ENCODE results near the gene ARPC2.

ARPC2 gene

DNA sequence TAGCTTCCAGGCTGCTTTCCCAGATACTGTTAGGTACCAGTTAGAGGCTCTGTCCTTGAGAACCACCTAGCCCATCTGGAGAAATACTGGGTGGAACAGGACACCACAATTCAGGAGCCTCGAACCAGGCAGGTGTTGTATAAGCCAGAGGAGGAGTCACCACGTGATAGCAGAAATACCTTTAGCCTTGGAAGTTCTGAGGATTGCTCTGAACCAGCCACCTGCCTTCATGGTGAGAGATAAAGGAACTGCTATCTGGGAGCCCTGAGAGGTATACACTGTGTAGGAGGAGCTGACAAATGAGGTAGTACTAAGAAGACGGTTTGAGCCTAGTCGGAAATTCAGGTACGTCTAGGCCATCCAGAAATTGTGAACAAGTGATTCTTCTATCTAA lies 36.2 kb downstream of the ARPC2 start:
- no peak for DNase-seq (ENCODE audit: low read depth in 2 of 2)

DNA sequence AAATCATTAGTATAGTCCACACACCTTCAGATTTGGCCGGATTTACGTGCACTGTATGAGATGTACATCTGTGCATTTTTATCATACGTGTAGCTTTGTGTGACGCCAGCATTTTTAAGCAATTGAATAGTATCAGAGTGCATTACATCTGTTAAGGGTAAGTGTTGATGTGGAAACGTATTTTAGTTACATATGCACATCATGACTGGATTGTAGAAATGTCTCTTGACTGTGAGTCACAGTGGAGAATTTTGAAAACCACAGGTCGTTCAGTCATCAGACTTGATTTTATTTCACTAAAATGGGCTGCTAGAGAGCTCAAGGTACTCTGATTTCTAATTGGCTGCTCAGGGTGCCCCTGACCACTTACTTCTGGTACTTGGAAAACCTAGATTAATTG lies 38.5 kb downstream of the ARPC2 start:
- no peak for DNase-seq (ENCODE audit: low read depth in 2 of 2)

DNA sequence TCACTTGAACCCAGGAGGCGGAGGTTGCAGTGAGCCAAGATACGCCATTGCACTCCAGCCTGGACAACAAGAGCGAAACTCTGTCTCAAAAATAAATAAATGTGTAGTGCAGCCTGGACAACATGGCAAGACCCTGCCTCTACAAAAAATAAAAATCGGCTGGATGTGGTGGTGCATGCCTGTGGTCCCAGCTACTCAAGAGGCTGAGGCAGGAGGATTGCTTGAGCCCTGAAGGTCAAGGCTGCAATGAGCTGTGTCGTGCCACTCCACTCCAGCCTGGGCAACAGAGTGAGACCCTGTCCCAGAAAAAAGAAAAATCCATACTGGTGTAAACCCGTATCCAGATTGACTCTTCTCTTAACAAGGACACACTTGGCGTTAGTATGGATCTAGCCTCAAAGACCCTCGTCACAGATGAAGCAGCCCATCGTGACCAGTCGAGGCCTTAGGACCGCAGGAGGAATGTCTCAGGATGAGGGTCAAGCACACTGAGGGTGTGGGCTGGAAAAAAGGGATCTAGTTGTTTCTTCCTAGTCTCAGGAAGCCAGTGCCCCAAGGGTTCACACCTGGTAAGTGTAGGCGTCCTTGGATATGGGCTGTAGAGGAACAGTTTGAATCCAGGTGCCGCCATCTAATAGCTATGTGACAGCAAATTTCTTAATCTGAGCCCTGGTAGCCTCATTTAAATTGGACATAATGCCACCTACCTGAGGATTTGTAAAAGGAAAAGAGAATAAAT lies 39.8 kb downstream of the ARPC2 start:
- DNase-seq (ENCODE audit: low read depth in 2 of 2) = no peak

DNA sequence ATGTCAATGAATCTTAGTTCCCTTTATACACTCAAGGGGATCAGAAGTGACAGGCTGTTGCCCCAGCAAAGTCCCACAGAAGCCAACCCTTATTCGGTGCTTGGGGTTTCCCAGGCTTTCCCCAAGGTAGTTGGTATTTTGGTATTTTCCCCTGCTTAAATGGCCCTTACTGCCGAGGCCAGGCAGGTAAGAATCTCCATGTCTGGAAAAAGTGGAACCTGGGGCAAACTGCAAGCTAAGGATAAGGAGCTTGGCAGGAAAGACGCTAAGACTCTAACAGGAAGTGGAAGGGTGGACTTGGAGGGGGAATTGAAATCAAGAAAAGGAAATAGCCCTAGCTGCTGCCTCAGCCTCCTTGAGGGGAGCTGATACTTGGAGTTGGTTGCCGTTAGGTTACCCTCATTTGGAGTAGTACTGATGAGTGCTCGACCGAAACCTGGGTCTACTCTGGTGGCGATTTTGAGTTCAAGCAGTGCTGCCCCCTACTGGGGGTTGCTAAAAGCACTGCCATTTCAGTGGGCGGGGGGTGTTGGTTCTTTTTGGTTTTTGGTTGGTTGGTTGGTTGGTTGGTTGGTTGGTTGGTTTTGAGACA lies 40.5 kb downstream of the ARPC2 start:
- peak; percentile 48 to 60 for DNase-seq (ENCODE audit: low read depth in 2 of 2)

DNA sequence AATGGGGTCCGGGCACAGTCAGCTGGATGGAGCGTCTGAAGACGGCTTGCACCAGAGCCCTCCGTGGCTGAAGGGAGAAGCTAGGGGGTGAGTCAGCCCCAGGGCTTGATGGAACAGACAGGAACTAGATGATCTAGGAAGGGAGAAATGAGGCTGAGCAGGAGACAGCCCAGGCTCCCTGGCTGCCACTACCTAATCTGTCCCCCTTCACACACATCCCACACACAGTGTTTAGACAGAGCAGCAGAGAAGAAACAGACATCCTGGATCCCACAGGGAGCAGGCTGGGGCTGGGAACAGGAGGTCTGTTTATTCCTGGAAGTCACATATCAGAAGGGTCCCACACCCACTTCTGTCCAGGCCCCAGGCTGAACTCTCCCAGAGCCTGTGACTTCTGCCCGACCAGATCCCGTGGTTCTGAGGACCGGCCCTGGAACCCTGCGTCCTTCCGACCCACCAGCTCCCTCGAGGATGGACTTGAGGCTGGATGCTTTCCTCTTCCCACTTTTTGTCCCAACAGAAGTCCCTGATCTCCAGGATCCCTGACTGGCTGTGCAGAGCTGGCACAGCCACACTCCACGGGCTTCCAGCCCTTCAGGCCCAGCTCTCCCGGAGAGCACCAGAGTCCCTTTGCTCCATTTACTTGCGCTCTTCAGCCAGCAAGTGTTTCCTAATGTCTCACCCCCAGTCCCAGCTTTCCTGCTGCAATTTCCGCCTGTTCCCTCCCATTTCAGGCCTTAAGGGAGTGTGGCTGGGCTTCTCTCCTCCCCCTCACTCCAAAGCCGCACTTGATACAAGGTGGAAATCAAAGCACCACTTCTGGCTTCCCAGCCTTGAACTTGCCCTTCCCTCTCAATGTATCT lies 42.3 kb downstream of the ARPC2 start:
- DNase-seq (ENCODE audit: low read depth in 2 of 2) = no peak

DNA sequence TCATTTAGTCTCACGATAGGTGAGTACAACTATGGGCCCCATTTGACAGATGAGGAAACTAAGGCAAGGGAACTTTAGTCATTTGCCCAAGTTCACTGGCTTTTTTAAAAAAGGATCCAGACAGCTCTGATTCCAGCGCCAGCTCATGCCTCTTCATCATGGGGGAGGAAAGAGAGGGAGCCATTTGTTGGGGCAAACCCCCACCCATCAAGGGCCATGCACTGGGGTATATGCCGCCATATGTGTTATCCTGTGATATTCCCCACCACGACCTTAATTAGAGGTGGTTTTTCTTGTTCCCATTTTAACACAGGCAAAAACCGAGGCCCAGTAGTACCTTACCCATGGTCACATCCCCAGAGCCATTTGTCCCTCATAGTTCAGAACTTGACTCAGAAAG lies 43.2 kb downstream of the ARPC2 start:
- DNase-seq (ENCODE audit: low read depth in 2 of 2) = no peak

DNA sequence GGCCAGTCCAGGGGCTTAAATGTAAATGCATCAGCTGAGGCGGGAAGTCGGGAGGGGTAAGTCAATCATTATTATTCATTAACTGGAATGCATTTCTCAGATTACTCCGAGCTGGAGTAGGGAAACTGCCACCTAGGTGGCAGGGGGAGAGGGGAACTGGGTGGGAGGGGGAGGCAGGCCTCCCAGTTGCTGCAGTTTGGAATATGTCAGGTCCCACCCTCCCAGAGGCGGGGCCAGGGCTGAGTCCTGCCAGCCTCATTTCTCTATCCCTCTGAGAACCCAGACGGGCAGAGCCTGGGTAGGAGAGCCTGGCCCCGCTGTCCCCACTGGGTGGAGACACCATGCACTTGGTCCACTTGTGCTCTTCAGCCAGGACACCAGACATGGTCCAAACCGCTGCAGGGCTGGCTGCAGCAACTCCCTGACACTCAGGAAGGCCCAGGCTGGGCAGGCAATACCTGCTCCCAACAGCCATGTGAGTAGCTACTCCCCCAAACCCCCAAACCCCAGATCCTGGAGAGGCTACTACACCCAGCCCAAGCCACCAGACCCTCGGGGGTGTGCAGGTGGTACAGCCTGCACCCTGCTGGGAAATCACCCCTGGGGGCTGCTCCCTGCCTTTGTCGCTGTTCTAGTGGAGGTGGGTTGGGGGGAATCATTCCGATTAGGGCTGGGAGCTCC lies 43.9 kb downstream of the ARPC2 start, which contains the start of gene GPBAR1:
Gene GPBAR1 (plus strand): TSS at position 274 of the 681 bp plus-strand sequence. CDS start 1,710 bp downstream, outside the sequence.
- DNase-seq (ENCODE audit: low read depth in 2 of 2) = no peak

DNA sequence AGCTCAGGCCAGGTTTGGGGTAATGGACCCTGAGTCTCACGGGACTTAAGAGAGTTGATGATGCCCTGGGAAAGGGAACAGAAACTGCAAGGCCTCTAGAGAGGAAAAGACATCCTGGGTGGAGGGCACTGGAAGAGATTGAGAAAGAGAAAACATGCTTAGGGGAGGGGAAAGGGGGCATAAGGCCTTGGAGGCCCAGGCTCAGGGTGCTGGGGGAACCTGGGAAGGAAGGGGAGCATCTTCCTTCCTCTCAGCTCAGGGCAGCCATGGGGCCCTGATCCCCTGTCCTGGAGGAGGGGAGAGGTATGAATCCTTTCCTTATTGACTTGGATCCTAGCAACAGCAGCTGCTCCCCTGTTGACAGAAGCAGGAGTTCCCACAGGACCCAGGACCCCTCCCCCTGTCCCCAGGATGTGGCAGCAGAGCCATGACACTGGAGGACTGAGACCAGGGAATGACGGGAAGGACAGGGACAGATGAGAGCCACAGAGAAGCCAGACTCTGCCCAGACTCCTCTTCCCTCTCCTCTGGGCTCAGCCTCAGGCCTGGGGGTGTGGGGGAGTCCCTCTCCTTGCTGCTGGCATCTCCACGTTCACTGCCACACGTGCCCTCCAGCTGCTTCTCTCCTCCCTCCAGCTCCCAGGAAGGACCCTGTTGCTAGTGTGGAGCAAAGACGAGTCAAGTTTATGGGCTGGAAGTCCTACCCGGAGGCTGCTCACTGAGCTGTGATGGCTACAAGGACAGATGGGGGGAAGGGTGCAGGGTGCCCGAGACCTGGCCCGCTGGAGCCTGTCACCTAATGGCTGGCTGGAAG lies 44.6 kb downstream of the ARPC2 start:
- no peak for DNase-seq (ENCODE audit: low read depth in 2 of 2)

DNA sequence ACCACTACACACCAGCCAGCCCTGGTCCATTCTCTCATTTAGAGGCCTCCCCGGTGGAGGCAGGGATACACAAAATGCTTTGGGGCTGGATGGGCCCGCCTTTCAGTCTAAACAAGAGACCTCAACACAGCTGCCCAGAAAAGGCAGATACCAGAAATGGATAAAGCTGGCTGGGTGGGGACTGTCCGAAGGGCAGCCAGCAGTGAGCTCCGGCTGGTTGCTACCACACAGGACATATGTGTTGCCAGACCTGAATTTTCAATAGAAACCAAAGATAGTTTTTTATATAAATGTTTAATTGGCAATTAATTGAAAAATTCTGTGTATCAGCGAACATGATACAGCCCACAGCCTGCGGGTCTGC lies 45.2 kb downstream of the ARPC2 start:
- no peak for DNase-seq (ENCODE audit: low read depth in 2 of 2)

DNA sequence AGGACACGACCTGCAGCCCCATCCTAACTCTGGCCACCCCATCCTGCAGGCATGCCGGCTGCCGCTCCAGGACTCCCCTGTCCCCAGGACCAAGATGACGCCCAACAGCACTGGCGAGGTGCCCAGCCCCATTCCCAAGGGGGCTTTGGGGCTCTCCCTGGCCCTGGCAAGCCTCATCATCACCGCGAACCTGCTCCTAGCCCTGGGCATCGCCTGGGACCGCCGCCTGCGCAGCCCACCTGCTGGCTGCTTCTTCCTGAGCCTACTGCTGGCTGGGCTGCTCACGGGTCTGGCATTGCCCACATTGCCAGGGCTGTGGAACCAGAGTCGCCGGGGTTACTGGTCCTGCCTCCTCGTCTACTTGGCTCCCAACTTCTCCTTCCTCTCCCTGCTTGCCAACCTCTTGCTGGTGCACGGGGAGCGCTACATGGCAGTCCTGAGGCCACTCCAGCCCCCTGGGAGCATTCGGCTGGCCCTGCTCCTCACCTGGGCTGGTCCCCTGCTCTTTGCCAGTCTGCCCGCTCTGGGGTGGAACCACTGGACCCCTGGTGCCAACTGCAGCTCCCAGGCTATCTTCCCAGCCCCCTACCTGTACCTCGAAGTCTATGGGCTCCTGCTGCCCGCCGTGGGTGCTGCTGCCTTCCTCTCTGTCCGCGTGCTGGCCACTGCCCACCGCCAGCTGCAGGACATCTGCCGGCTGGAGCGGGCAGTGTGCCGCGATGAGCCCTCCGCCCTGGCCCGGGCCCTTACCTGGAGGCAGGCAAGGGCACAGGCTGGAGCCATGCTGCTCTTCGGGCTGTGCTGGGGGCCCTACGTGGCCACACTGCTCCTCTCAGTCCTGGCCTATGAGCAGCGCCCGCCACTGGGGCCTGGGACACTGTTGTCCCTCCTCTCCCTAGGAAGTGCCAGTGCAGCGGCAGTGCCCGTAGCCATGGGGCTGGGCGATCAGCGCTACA lies 45.9 kb downstream of the ARPC2 start:
- DNase-seq (ENCODE audit: low read depth in 2 of 2) = no peak

DNA sequence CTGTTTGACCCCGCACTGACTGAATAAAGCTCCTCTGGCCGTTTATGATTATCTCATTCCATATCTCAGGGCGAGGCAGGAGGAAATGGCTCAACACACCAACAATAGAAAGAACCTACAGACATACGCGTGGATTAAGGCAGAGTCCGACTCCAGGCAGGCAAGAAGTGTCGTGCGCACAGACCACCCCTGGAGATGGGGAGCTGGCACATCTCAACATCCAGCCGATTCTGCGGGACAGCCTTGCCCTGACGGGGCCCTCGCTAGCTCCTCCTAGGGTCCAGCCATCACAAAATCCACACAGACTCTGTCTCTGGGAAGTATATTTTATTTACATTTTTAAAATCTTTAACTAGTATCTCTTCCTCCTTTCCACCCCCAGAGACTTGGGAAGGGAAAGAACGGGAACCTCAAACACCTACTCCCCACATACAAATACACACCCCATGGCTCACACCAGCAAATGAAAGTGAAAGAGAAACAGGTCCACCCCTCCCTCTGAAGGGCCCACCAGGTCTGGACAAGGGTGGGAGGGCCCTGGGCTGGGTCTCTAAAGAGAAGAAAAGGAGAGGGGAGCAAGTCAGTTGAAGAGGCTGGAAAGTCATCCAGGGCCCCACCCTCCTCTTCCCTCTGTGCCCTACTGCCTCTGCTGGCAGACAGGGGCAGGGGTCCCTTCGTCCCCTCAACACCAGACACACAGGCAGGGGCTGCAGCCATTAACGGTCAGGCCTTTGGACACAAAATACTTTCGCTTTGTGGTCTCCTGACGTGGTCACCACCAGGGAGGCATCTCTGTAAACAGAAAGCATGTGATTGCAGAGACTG lies 47.0 kb downstream of the ARPC2 start:
- no peak for DNase-seq (ENCODE audit: low read depth in 2 of 2)

DNA sequence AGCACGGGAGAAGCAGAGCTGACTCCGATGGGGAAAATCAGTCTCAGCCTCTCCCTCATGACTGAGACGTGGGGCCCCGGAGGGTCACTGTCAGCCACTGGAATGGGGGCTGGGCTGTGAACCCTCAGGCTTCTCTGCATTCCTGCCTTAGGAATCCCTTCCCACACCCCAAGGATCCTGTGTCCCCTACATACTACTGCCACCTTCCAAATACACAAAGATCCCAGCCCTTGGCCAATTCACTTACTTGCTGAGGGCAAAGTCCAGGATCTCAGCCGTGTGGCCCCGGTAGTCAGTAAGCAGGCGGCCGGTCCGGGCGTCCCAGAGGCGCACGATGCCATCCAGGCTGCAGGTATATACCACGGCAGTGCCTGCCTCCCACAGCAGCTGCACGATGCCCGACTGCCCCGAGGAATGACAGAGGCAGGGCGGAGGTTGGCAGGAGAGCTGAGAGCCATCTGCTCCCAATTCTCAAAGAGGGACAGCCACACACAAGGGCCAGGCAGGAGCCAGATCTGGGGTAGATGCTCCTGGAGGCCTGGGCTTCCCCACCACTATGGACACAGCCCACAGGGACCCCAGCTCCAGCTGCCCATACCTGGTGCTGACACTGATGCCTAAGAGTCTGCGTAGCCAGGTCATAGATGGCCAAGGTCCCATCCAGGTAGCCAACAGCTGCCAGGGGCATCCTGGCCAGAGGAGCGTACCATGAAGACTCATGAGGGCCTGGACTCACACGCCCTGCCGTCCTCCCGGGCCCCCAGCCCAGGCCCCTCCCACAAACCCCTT lies 48.0 kb downstream of the ARPC2 start:
- DNase-seq (ENCODE audit: low read depth in 2 of 2) = no peak

DNA sequence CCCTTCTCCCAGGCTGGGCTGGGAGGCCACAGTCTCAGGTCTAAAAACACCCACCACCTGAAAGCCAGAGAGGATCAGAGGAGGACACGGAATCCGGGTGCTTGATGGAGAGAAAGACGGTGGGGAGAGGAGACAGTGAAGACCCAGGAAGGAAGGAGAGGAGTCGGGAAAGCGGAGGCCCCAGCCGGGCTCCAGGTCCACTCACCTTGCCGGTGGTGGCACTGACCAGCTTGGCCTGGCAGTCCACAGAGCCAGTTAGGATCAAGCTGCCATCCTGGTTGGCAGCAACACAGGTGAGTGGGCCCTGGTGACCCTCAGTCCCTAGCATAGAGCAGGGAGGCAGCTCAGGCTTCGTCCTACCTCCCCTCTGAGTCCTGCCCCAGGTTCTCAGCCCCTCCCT lies 48.6 kb downstream of the ARPC2 start:
- no peak for DNase-seq (ENCODE audit: low read depth in 2 of 2)

DNA sequence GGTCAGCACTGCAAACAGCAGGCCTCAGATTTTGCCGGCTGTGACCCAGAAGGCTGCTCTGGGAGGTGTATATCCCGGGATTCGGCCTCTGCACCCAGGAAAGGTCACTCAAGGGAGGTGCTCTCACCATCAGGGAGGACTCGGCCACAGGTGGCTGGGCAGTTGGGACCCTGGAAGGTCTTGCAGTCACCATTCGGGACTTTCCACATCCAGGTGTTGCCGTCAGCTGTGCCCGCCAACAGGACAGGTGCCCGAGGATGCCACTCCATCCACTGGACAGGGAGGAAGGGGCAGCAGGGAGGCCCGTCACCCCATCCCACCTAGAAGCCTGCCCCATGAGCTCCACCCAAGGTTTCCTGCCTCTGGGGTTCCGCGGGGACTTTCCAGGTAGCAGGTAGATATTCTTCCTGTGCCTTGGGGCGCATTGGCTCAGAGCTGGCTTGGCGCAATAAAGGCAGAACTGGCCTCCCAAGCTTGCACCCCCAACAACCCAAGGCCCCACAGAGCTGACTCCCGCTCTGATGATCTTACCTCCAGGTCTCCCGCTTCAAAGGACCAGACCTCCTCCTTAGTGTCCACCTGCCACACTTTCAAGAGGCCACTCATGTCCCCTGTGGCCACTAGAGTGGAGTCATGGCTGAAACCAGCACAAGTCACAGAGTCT lies 49.5 kb downstream of the ARPC2 start:
- DNase-seq (ENCODE audit: low read depth in 2 of 2) = no peak

DNA sequence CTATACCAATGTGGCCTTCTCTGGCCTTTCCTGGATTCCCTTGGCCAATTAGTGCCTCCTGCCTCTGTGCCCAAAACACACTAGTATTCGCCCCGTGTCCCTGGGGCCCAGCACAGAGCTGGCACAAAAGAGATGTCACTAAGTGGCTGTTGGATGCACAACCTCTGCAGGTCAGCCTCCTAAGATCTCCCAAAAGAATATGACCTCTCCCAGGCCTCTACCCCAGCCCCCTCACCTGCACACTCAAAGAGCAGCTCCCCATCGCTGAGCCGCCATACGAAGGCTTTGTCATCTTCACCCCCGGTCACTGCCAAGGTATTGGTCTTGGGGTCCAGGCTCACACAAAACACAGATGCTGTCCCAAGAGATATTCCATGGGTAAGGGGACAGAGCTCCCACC lies 50.3 kb downstream of the ARPC2 start:
- no peak for DNase-seq (ENCODE audit: low read depth in 2 of 2)

DNA sequence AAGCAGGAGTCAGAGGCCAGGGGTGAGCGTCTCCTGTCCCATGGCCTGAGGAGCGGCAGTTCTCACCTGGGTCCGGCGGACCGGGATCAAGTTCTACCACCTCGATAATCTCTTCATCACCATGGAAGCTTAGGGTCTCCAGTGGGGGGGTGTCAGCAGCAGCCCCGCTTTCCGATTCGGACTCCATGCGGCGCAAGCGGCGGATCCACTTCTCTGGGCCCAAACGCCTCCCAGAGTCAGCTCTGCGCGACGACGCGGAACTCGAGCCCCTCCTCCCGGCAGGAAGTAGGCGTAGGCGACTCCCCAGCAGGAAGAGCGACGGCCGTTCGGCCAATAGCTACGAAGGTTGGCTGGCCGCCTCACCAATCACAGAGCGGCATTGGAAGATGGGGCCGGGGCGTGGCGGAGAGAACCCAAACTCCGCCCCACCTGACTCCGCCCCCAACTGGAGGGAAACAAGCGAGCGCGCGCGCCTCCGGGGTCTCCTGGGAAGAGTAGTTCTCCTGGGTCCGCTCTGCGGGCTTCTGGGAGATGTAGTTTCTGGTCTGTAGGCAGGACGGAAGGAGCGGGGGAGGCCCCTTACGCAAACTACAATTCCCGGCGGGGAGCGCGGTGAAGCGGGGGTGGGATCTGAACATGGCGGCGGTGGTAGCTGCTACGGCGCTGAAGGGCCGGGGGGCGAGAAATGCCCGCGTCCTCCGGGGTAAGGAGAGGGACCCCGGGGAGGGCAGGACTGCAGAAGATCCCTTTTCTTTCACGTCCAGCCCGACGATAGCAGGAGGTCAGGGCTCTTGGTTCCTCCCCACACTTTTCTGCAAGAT lies 53.1 kb downstream of the ARPC2 start, which contains the start of the genes AAMP and PNKD:
Gene AAMP (minus strand): TSS at position 238 of the 821 bp plus-strand sequence. CDS start 51 bp downstream, at position 187.
Gene PNKD (plus strand): TSS at position 620 of the 821 bp plus-strand sequence. CDS start 17 bp downstream, at position 637.
- peak; percentile 100 for DNase-seq (ENCODE audit: low read depth in 2 of 2)

All from stimulated activated CD8-positive, alpha-beta memory T cell treated with anti-CD3 and anti-CD28 coated beads, Interleukin-15, amount 100 ng/mL, for 48 hours (primary cell).